ENCODE data around the gene NXPE1.
"Not testable (repeated sequence)": the region's sequence is repeated elsewhere in the genome, so short reads cannot be mapped to it uniquely, and the experiment has no call there.

NXPE1 gene

GRCh38 chr11:114559425-114560310, at the start of gene NXPE1:
NXPE1 (minus strand) TSS chr11:114559881; CDS start chr11:114551201, 8,680 bp downstream.
- in situ Hi-C loops (cut with MboI; ENCODE audit: low sequenced_read_pairs): loop anchor here (25.0 kb wide), 1 partner anchor 103 kb away; no protein-coding TSS in a partner anchor

- in situ Hi-C loops (cut with MboI; ENCODE audit: low sequenced_read_pairs): no loop called here
Measured at GRCh38 chr11:114609429-114609828, 49.7 kb upstream of the NXPE1 start.

- in situ Hi-C loops (cut with MboI; ENCODE audit: low sequenced_read_pairs): not testable (repeated sequence)
Measured at GRCh38 chr11:114608605-114609004, 48.9 kb upstream of the NXPE1 start.

- in situ Hi-C loops (cut with MboI; ENCODE audit: low sequenced_read_pairs): no loop called here
Measured at GRCh38 chr11:114607753-114608459, 48.2 kb upstream of the NXPE1 start.

GRCh38 chr11:114606802-114607075, 47.1 kb upstream of the NXPE1 start:
- in situ Hi-C loops (cut with MboI; ENCODE audit: low sequenced_read_pairs): not testable (repeated sequence)

- in situ Hi-C loops (cut with MboI; ENCODE audit: low sequenced_read_pairs): no loop called here
Measured at GRCh38 chr11:114606003-114606801, 46.5 kb upstream of the NXPE1 start.

GRCh38 chr11:114605370-114605769, 45.7 kb upstream of the NXPE1 start:
- in situ Hi-C loops (cut with MboI; ENCODE audit: low sequenced_read_pairs): no loop called here

- in situ Hi-C loops (cut with MboI; ENCODE audit: low sequenced_read_pairs): no loop called here
Measured at GRCh38 chr11:114604886-114605285, 45.2 kb upstream of the NXPE1 start.

- in situ Hi-C loops (cut with MboI; ENCODE audit: low sequenced_read_pairs): no loop called here
Measured at GRCh38 chr11:114604179-114604813, 44.6 kb upstream of the NXPE1 start.

- in situ Hi-C loops (cut with MboI; ENCODE audit: low sequenced_read_pairs): not testable (repeated sequence)
Measured at GRCh38 chr11:114603151-114603550, 43.5 kb upstream of the NXPE1 start.

- in situ Hi-C loops (cut with MboI; ENCODE audit: low sequenced_read_pairs): no loop called here
Measured at GRCh38 chr11:114598461-114598860, 38.8 kb upstream of the NXPE1 start.

- in situ Hi-C loops (cut with MboI; ENCODE audit: low sequenced_read_pairs): no loop called here
Measured at GRCh38 chr11:114596175-114596919, 36.7 kb upstream of the NXPE1 start.

GRCh38 chr11:114595571-114595970, 35.9 kb upstream of the NXPE1 start, which contains the start of gene NXPE4:
NXPE4 (minus strand) TSS chr11:114595786; CDS start chr11:114594759, 1,027 bp downstream.
- in situ Hi-C loops (cut with MboI; ENCODE audit: low sequenced_read_pairs): no loop called here

- in situ Hi-C loops (cut with MboI; ENCODE audit: low sequenced_read_pairs): no loop called here
Measured at GRCh38 chr11:114594703-114595102, 35.0 kb upstream of the NXPE1 start.

GRCh38 chr11:114587398-114587953, 27.8 kb upstream of the NXPE1 start:
- in situ Hi-C loops (cut with MboI; ENCODE audit: low sequenced_read_pairs): no loop called here

GRCh38 chr11:114586797-114587196, 27.1 kb upstream of the NXPE1 start:
- in situ Hi-C loops (cut with MboI; ENCODE audit: low sequenced_read_pairs): no loop called here

- in situ Hi-C loops (cut with MboI; ENCODE audit: low sequenced_read_pairs): loop anchor here (25.0 kb wide), 1 partner anchor 91 kb away; no protein-coding TSS in a partner anchor
Measured at GRCh38 chr11:114571712-114572111, 12.0 kb upstream of the NXPE1 start.

- in situ Hi-C loops (cut with MboI; ENCODE audit: low sequenced_read_pairs): loop anchor here (25.0 kb wide), 1 partner anchor 92 kb away; no protein-coding TSS in a partner anchor
Measured at GRCh38 chr11:114569801-114570200, 10.1 kb upstream of the NXPE1 start.

- in situ Hi-C loops (cut with MboI; ENCODE audit: low sequenced_read_pairs): loop anchor here (25.0 kb wide), 1 partner anchor 96 kb away; no protein-coding TSS in a partner anchor
Measured at GRCh38 chr11:114566276-114566675, 6.6 kb upstream of the NXPE1 start.

All from HL-60/S4 treated with phorbol 12-myristate 13-acetate at 8.2 ng/mL for 4 days and 3 days (cell line).